Activated T-helper 2 cell treated with anti-CD3 and anti-CD28 coated beads, Interferon-gamma antibody, Interleukin-2, Interleukin-4, amounts not matched to agents 10 μg/mL and 5 μg/mL and 100 μg/mL, durations not matched to agents 14 hours and 24 hours and 36 hours (primary cell): Measurements from ENCODE around the gene TREM1. TPM values are rescaled to one million over a fixed set of nuclear protein-coding genes. Genes with fewer than 3 reads are reported as not detected.

Source experiments
- DNase-seq: peaks from one replicate; pipeline ENCODE4 v3.0.0; 2021; ENCODE audit warnings: low spot score
- H3K27ac Mint-ChIP-seq: one replicate; pipeline ENCODE4 v1.8.0; 2021; ENCODE audit warnings: mixed read lengths
- H3K27me3 Mint-ChIP-seq: one replicate; pipeline ENCODE4 v1.8.0; 2021; ENCODE audit warnings: low read depth, mixed read lengths
- H3K36me3 Mint-ChIP-seq: one replicate; pipeline ENCODE4 v1.8.0; 2021; ENCODE audit warnings: low read depth, mixed read lengths
- H3K4me1 Mint-ChIP-seq: one replicate; pipeline ENCODE4 v1.8.0; 2021; ENCODE audit warnings: low read depth, mixed read lengths
- H3K4me3 Mint-ChIP-seq: one replicate; pipeline ENCODE4 v1.8.0; 2021; ENCODE audit warnings: low read depth, mild to moderate bottlenecking, moderate library complexity, mixed read lengths
- H3K9me3 Mint-ChIP-seq: one replicate; pipeline ENCODE4 v1.8.0; 2021; ENCODE audit warnings: mixed read lengths
- intact Hi-C: fragments of 100-400 bp; cut with micrococcal nuclease; formaldehyde crosslinking; loops from one replicate; pipeline ENCODE4 v1.15.1; 2023
- total RNA-seq: library from RNA; stranded (reverse); gene quantifications from 2 replicates; pipeline ENCODE4 v1.2.3, GENCODE V29; 2022

The TREM1 gene
- total RNA-seq, 1 donor from 2014 or later = not detected

- no peak for DNase-seq
- intact Hi-C loops = no loop called here
- no peak overlapping the region for H3K4me3 Mint-ChIP-seq
- H3K4me1 Mint-ChIP-seq = peaks cover 5% of the 10 kb centered on the region
- H3K36me3 Mint-ChIP-seq = no peaks in the 10 kb centered on the region
- no peak overlapping the region for H3K27ac Mint-ChIP-seq
- no peaks in the 10 kb centered on the region for H3K9me3 Mint-ChIP-seq
- H3K27me3 Mint-ChIP-seq = peaks cover 14% of the 10 kb centered on the region
Observed at GRCh38 chr6:41269166-41269565, 17.3 kb downstream of the TREM1 start.

- intact Hi-C loops = no loop called here
- H3K36me3 Mint-ChIP-seq = no peaks in the 10 kb centered on the region
- H3K9me3 Mint-ChIP-seq = peaks cover 4% of the 10 kb centered on the region
- H3K4me1 Mint-ChIP-seq = peaks cover 5% of the 10 kb centered on the region
- peaks cover 14% of the 10 kb centered on the region for H3K27me3 Mint-ChIP-seq
- DNase-seq = no peak
- H3K27ac Mint-ChIP-seq = no peak overlapping the region
- H3K4me3 Mint-ChIP-seq = no peak overlapping the region
Observed at GRCh38 chr6:41268478-41268877, 18.0 kb downstream of the TREM1 start.

GRCh38 chr6:41266541-41266940 is 19.9 kb downstream of the TREM1 start:
- peaks cover 4% of the 10 kb centered on the region for H3K36me3 Mint-ChIP-seq
- H3K27me3 Mint-ChIP-seq = peaks cover 16% of the 10 kb centered on the region

GRCh38 chr6:41263267-41263666 is 23.2 kb downstream of the TREM1 start:
- peaks cover 5% of the 10 kb centered on the region for H3K36me3 Mint-ChIP-seq
- peaks cover 39% of the 10 kb centered on the region for H3K9me3 Mint-ChIP-seq
- intact Hi-C loops = no loop called here
- H3K27me3 Mint-ChIP-seq = peaks cover 21% of the 10 kb centered on the region
- no peak for DNase-seq
- no peak overlapping the region for H3K4me3 Mint-ChIP-seq
- H3K4me1 Mint-ChIP-seq = no peaks in the 10 kb centered on the region
- no peak overlapping the region for H3K27ac Mint-ChIP-seq

More at GRCh38 chr6:41266541-41266940, 19.9 kb downstream of the TREM1 start:
- peaks cover 20% of the 10 kb centered on the region for H3K9me3 Mint-ChIP-seq
- no peak for DNase-seq
- intact Hi-C loops = no loop called here
- H3K27ac Mint-ChIP-seq = no peak overlapping the region
- H3K4me3 Mint-ChIP-seq = no peak overlapping the region
- H3K4me1 Mint-ChIP-seq = no peaks in the 10 kb centered on the region

- Mint-ChIP-seq H3K27ac (no peak overlapping the region), H3K36me3 (peaks cover 5% of the 10 kb centered on the region), H3K4me3 (no peak overlapping the region), H3K4me1 (no peaks in the 10 kb centered on the region), H3K27me3 (peaks cover 21% of the 10 kb centered on the region), H3K9me3 (peaks cover 39% of the 10 kb centered on the region)
- intact Hi-C loops = no loop called here
- no peak for DNase-seq
Observed at GRCh38 chr6:41262401-41262800, 24.1 kb downstream of the TREM1 start.

- H3K4me1 Mint-ChIP-seq = no peaks in the 10 kb centered on the region
Observed at GRCh38 chr6:41258196-41258493, 28.3 kb downstream of the TREM1 start.

GRCh38 chr6:41257369-41258195 is 28.9 kb downstream of the TREM1 start:
- Mint-ChIP-seq H3K27ac (no peak overlapping the region), H3K27me3 (peaks cover 13% of the 10 kb centered on the region), H3K4me1 (no peaks in the 10 kb centered on the region), H3K9me3 (peaks cover 29% of the 10 kb centered on the region), H3K4me3 (no peak overlapping the region), H3K36me3 (peaks cover 5% of the 10 kb centered on the region)
- intact Hi-C loops = no loop called here
- DNase-seq = no peak

More at GRCh38 chr6:41258196-41258493, 28.3 kb downstream of the TREM1 start:
- Mint-ChIP-seq H3K4me3 (no peak overlapping the region), H3K36me3 (peaks cover 5% of the 10 kb centered on the region), H3K27me3 (peaks cover 10% of the 10 kb centered on the region), H3K9me3 (peaks cover 32% of the 10 kb centered on the region), H3K27ac (no peak overlapping the region)
- DNase-seq = no peak
- intact Hi-C loops = no loop called here

GRCh38 chr6:41256383-41256782 is 30.1 kb downstream of the TREM1 start:
- DNase-seq = no peak
- Mint-ChIP-seq H3K27me3 (peaks cover 14% of the 10 kb centered on the region), H3K27ac (no peak overlapping the region), H3K4me3 (no peak overlapping the region), H3K36me3 (no peaks in the 10 kb centered on the region), H3K4me1 (no peaks in the 10 kb centered on the region), H3K9me3 (peaks cover 17% of the 10 kb centered on the region)
- intact Hi-C loops = no loop called here

GRCh38 chr6:41255638-41256246 is 30.7 kb downstream of the TREM1 start:
- H3K27ac Mint-ChIP-seq = no peak overlapping the region
- DNase-seq = no peak
- peaks cover 14% of the 10 kb centered on the region for H3K9me3 Mint-ChIP-seq
- H3K27me3 Mint-ChIP-seq = peaks cover 14% of the 10 kb centered on the region
- H3K36me3 Mint-ChIP-seq = no peaks in the 10 kb centered on the region
- intact Hi-C loops = no loop called here
- no peak overlapping the region for H3K4me3 Mint-ChIP-seq
- no peaks in the 10 kb centered on the region for H3K4me1 Mint-ChIP-seq

- no peaks in the 10 kb centered on the region for H3K36me3 Mint-ChIP-seq
- DNase-seq = no peak
- H3K27me3 Mint-ChIP-seq = peaks cover 14% of the 10 kb centered on the region
- intact Hi-C loops = no loop called here
- H3K4me3 Mint-ChIP-seq = no peak overlapping the region
- no peaks in the 10 kb centered on the region for H3K4me1 Mint-ChIP-seq
- H3K9me3 Mint-ChIP-seq = peaks cover 10% of the 10 kb centered on the region
- H3K27ac Mint-ChIP-seq = no peak overlapping the region
Observed at GRCh38 chr6:41255110-41255509, 31.4 kb downstream of the TREM1 start.

GRCh38 chr6:41252401-41253169 is 33.9 kb downstream of the TREM1 start:
- intact Hi-C loops = no loop called here
- DNase-seq = no peak
- no peaks in the 10 kb centered on the region for H3K9me3 Mint-ChIP-seq
- no peaks in the 10 kb centered on the region for H3K36me3 Mint-ChIP-seq
- H3K4me3 Mint-ChIP-seq = no peak overlapping the region
- H3K27me3 Mint-ChIP-seq = peaks cover 7% of the 10 kb centered on the region
- H3K27ac Mint-ChIP-seq = no peak overlapping the region
- peaks cover 4% of the 10 kb centered on the region for H3K4me1 Mint-ChIP-seq

GRCh38 chr6:41247882-41248705 is 38.4 kb downstream of the TREM1 start:
- no peak overlapping the region for H3K4me3 Mint-ChIP-seq
- H3K27ac Mint-ChIP-seq = no peak overlapping the region
- DNase-seq = no peak
- peaks cover 8% of the 10 kb centered on the region for H3K4me1 Mint-ChIP-seq
- intact Hi-C loops = no loop called here
- H3K36me3 Mint-ChIP-seq = no peaks in the 10 kb centered on the region
- H3K9me3 Mint-ChIP-seq = no peaks in the 10 kb centered on the region
- H3K27me3 Mint-ChIP-seq = peaks cover 20% of the 10 kb centered on the region
